ENCODE results near the gene GDF2.

DNA sequence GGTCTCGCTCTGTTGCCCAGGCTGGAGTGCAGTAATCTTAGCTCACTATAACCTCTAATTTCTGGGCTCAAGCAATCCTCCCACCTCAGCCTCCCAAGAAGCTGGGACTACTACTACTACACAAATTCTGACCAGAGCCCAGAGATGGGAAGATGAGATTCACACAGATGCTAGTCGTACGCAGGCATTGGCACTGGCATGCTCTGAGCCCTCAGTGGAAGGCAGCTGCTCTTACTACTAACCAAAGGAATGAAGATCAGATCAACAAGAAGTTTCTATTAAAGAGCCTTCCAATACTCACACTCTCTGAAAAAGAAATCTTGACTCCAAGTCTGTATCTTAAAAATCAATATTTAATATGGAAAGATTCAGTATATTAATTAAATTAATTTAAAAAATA is 10.7 kb downstream of the GDF2 start:
- TF ChIP-seq, protein P1, sequence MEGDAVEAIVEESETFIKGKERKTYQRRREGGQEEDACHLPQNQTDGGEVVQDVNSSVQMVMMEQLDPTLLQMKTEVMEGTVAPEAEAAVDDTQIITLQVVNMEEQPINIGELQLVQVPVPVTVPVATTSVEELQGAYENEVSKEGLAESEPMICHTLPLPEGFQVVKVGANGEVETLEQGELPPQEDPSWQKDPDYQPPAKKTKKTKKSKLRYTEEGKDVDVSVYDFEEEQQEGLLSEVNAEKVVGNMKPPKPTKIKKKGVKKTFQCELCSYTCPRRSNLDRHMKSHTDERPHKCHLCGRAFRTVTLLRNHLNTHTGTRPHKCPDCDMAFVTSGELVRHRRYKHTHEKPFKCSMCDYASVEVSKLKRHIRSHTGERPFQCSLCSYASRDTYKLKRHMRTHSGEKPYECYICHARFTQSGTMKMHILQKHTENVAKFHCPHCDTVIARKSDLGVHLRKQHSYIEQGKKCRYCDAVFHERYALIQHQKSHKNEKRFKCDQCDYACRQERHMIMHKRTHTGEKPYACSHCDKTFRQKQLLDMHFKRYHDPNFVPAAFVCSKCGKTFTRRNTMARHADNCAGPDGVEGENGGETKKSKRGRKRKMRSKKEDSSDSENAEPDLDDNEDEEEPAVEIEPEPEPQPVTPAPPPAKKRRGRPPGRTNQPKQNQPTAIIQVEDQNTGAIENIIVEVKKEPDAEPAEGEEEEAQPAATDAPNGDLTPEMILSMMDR (IDR thresholded peaks at IDR 0.05; ENCODE audit: poor library complexity): no peak
- TF ChIP-seq EZH2 (IDR thresholded peaks at IDR 0.05; ENCODE audit: borderline replicate concordance) (no peak), EZH2phosphoT487 (IDR thresholded peaks at IDR 0.05; ENCODE audit: low read depth, severe bottlenecking, unreplicated experiment) (no peak)
